GM21528 (cell line): ENCODE results near the gene SMNDC1.

Experiments used
- ATAC-seq: cut with Tn5 transposase; IDR thresholded peaks from one replicate; pipeline ENCODE4 v1.9.1; 2021; ENCODE audit warnings: mild to moderate bottlenecking, moderate library complexity; ENCODE audit not compliant: unreplicated experiment, low FRiP score

The SMNDC1 gene

DNA sequence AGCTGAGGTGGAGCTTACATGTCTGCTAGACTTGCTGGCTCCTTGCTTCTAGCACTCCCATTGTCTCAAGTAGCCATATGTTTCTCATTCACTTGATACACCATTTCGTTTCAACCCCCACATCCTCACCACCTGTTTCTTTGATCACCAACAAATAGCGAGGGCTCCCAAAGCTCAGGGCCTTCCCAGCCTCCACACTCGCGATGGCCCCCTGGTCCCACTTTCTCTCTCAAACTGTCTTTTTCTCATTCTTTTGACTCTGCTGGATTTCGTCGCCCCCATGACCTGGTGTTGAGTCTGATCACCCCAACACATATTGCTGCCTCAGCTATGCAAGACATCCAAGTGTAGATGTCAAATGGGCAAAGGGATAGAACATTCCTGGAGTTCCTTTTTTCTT is 26.0 kb upstream of the SMNDC1 start:
- no peak for ATAC-seq

DNA sequence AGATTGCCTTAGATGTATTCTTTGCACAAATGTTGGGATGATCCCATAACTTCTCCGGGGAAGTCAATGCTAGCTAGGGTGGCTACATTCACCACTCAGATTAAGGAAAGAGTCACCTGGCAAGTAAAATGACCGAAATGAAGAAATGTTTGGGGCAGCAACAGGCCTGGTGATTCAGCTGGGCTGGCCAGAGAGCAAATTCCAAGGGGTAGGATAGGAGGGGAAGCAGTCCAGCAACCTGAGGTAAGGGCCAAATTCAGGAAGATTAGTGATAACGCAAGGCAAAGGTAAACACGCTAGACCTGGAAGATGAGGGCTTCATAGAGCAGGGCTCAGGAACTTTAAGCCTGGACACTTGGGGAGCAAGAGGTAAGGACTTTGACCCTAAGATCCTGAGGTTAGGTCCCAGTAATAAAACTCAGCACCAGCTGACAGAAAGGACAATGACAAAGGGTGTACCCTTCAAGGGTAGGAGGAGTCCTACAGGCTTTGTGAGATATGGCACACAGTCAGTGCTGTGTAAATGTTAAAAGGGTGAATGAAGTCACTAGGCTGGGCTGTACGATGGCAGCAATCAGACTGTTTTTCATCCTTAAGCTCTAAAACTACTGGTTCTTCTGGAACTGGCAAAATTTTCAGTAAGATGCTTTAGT is 22.7 kb upstream of the SMNDC1 start:
- ATAC-seq, result no peak

DNA sequence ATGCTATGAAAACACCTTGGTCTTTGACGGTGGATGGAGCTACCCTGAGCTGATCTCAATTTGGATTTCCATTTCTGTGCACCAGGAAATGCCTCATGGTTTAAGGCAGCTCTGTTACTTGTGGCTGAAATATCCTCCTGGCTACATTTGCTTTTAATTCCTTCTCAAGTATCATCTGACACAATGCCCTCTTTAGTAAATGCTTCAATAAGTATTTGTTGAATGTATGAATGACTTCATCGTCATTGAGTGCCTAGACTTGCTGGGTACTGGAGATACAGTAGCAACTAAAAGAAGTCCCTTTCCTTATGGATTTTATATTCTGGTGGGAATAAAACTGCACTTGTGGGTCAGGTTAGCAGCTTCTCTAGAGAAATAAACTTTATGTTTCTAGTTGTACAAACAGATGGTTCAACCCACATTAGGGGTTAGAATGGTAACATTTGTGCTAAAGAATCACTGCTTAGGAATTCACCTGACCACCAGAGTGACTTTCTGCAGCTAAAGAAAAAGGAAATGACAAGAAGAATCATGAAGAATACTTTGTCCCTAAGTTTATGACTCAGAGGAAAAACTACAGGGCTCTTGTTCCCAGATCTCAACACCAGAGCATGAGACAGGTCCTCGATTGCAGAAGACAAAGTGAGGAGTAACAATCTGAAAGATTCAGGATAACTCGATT is 21.8 kb upstream of the SMNDC1 start:
- no peak for ATAC-seq

DNA sequence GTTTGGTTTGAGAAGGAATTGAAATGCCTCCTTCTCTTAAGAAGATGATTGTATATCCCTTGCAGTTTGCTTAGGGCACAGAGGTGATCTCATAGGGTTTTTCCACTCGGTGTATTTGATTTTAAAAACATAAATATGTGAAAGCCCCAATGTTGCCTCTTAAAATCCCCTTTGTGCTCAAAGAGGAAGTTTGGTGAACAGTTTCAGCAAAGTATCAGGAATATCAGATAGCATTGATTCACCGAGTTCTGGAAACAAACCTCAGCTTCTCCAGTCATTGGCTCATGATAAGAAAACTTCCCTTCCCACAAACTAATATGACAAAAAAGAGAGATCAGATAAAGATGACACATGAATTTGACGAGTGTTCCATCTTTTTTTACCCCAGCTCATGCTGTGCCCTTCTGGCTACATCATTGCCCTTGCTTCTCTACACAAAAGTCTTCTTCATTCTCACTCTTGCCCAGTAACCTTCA is 20.1 kb upstream of the SMNDC1 start:
- ATAC-seq, result peak; percentile 52

DNA sequence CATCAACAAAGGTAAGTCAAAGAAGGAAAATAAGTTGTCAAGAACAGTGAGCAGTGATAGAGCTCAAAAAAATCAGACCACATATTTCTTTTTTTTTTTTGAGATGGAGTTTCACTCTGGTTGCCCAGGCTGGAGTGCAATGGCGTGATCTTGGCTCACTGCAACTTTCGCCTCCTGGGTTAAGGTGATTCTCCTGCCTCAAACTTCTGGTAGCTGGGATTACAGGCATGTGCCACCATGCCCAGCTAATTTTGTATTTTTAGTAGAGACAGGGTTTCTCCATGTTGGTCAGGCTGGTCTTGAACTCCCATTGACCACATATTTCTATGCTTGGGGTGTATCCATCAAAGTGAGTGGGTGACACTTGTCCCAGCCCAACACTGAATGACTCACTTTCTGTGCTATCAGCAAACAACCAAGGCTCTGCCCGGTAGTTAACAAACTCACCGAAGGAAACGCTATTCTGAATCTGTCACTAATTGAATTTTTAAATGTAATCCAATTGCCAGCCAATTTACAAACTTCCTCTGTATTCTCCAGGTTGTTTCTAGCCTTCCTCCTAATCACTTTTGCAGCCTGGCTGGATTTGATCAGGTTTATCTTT is 19.6 kb upstream of the SMNDC1 start:
- no peak for ATAC-seq

DNA sequence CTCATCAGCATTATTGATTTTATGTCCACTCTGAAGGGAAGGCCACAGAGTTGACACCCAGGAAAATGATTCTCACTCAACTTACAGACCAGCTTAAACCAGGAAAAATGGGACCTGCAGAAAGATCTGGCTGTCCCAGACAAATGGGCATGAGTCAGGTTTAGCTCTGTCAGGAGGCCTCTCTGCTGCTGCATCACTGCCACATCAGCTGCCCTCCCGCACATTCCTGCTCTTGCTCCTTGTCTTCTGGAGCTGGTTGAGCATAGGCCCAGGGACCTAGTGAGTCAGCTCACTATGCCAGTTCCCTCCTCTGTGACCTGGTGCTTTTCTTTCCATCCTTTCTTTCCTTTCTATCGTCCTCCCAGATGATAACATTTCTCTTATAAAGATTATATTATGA is 18.8 kb upstream of the SMNDC1 start:
- ATAC-seq, result no peak

DNA sequence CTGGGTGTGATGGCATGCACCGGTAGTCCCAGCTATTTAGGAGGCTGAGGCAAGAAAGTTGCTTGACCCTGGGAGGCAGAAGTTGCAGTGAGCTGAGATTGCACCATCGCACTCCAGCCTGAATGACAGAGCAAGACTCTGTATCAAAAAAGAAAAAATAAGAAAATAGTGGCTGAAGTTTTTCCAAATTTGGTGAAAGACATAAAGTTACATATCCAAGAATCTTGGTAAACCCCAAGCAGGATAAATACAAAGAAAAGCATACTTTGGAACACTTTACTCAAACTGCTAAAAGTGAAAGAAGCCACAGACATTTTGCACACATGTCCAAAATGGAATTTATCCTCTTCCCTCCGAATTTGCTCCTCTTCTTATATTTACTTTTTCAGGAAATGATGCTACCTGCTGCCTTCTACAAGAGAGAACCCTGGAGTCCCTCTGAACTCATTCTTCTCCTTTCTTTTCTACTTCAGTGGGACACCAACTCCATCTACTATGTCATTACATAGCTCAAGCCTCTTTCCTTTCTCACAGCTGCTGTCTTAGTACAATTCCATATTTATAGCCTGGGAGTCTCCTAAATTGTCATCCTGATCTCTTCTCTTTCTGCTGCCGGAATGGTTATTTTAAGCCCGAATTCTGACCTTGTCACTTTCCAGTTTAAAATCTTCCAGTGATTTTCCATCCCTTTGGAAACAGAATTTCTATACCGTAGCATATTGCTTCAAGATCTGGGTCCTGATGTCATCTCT is 17.3 kb upstream of the SMNDC1 start:
- ATAC-seq, result no peak

DNA sequence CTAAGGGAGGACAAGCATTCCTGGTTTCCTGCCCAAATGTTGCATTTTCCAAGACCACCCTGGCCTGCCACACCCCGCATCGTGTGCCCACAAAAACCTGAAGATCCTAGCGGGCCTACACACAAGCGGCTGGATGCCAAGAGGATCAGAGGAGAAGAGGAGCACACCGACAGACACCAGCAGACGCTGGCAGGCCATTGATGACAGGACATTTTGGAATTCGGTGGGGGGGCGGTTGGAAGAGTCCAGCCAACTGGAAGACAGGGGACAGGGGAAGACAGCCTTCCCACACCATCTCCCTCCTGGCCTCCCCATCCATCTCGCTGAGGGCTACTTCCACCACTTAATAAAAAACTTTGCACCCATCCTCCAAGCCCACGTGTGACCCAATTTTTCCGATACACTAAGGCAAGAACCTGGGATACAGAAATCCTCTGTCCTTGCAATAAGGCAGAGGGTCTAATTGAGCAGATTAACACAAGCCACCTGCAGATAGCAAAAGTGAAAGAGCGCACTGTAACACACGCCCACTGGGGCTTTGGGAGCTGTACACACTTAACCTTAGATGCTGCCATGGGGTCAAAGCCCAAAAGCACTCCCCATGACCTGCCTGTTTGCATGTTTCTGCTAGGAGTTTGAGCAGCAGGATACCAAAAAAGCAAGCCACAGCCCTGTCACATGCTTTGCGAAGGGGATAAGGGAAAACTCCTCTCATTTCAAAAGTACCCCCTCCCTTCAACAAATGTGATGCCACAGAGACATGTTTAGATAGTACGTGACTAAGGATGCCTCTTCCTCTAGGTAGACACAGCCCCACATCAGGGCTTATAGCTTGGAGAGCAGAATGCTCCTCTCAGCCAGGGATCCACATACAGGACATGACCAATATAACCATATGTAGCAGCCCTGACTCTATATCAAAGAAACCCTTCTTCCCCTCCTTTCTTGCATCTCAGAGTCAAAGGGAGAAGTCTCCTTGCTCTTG is 13.4 kb upstream of the SMNDC1 start:
- no peak for ATAC-seq

DNA sequence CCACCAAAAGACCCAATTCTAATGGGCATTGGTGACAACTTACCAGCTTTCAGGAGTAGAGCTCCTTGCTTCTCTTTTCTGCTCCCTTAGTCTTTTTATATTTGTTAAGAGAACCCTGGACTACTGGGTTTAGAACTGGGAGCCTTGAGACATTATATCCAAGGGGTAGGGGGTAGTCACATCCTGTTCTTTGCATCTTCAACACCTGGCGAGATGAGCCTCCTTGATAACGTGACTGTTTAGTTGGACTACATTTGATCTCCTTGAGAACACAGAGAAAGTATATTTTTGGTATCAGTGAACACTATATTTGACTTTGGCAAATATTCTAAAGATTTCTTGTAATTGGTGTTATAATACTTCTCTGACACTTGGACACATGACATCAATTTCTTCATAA is 9.0 kb upstream of the SMNDC1 start:
- ATAC-seq, result no peak

DNA sequence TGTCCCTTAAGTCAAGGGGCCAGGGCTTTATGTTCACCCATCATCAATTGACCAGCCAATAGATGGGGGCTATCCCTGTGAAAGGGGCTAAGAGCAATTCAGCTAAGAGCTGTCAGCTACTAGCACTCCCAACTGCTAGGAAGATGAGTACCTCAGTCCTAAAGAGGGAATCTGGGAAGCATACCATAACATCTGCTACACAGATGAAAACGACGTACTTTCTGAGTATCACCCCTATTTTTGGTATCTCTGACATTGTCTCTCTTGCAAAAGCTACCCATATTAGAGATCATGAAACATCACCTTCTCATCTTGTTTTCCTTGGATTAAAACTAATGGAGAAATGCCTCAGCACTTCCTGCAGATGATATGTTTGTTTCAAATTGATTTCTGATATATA is 7.5 kb upstream of the SMNDC1 start:
- ATAC-seq, result no peak

DNA sequence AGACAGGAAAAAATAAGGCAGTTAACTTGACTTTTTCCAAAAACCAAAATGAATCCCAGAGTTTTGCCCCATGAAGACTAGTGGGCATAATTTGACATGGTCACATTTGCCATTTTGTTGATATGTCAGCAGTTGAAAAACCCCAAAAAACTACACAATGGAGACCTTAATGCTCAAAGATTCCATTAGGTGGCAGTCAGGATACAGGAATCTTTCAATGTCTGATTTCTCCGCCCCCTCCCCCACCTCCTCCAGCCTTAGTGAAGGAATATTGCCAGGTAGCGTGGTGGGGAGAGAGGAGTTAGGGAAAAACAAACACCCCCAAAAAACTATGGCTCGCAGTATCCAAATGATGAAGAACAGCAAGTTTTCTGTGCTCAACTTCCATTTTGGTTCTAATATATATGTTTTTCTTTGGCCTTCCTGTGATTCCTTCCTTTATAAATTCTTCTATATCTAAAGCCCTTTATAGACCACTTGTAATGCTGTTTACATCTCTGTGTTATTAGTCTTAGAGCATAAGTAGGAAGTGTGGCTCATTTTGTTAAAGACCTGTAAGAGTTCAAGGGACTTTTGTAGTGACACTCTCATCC is 6.7 kb upstream of the SMNDC1 start:
- ATAC-seq, result no peak

DNA sequence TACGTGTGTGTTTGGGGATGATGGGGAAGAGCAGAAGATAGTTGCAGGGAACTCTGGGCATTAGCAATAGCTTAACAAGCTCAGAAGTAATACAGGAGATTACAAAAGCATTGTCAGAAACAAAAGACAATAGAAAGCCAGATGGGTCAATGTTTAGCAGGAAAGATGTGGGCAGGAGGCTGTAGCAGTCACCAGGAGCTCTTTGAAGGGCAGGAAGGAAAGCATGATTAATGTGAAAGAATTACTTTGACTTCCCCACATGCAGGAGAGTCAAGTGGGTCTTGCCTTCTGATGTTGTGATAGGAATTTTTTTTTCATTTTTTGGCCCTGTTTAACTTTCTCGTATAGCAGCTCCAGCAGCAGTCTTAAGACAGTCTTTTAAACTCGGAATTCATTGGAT is 6.0 kb upstream of the SMNDC1 start:
- no peak for ATAC-seq

DNA sequence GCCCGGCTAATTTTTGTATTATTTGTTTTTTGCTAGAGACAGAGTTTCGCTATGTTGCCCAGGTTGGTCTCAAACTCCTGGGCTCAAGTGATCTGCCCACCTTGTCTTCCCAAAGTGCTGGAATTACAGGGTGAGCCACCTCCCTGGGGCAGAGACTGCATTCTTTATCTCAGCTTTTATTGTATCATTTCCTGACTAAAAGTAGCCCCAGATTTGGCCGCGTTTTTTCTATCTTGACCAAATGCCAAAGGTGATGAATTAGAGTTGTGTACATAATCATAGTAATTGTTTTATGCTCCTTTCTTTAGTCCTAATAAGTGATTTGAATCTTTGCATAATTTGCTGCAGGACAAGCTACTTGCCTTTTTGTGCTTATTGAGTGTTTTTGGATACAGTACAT is 3.1 kb upstream of the SMNDC1 start:
- no peak for ATAC-seq

DNA sequence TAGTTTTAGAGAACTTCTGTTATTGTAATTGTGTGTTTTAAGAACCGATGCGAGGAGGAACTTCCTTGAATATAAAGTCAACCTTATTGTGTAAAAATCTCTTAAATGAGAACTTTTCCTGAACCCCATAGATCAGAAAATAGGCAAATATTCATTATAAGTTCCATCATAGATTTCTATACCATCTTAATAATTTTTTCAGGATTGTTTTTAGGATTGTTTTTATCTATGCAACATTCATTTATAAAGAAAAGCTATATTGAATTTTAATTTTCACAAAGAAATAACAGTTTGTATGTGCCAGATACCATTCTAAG is 1.7 kb upstream of the SMNDC1 start:
- ATAC-seq, result no peak

DNA sequence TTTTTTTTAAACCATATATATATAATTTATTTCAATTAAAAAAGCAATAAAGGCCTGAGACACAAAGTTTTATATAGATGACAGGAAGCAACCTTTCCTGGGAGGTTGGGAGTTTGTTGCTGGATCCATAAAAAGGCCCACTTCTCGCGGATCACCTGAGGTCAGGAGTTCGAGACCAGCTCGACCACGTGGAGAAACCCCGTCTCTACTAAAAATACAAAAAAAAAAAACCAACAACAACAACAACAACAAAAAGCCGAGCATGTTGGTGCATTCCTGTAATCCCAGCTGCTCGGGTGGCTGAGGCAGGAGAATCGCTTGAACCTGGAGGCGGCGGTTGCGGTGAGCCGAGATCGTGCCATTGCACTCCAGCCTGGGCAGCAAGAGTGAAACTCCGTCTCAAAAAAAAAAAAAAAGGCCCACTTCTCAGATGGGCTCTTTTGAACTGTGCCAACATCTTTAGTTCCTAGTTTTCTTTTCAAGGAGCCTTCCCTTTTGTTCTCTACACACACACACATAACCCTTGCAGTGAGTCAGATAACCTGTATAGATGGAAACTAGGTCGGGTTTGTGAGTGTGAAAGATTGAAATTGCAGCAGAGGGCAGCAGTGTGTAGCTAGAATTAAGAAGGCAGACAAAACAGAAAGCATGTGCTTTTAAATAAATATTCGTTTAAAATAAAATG is 1.2 kb upstream of the SMNDC1 start:
- peak; percentile 48 for ATAC-seq

DNA sequence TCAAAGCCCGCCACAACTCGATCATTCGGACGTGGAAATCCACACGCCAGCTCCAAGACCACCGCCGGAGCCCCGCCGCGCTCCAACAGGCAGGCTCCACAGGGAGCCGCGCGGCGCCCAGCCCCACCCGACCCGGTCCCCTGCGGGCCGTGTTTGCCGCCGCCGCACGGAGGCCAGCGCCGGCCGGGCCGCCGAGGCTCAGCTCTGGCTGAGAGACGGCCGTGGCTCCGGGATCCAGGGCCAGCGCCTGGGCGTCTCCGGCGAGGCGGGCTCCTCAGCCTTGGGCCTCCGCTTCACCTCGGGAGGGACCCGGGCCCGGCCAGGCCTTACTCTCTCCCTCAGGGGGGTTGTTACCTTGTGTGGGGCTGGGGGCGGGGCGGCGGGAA is 333 bp downstream of the SMNDC1 start:
- peak; percentile 42 for ATAC-seq

DNA sequence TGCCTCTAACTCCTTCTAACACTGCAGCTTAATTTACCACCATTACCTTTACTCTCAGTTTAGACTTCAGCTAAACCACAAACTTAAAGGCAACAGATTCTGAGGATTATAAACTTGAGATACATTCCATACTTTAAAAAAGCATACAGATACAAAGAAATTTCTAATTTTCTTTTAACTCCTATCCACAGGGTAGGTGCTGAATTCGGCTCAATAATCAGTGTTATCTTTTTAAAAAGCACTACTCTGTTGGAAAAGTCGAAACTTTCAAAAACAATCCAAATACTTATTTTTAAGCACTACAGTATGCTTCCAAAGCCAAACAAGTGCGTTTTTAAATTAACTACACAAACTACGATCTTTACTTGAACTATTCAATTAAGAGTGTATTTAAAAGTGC is 1.0 kb downstream of the SMNDC1 start:
- no peak for ATAC-seq

DNA sequence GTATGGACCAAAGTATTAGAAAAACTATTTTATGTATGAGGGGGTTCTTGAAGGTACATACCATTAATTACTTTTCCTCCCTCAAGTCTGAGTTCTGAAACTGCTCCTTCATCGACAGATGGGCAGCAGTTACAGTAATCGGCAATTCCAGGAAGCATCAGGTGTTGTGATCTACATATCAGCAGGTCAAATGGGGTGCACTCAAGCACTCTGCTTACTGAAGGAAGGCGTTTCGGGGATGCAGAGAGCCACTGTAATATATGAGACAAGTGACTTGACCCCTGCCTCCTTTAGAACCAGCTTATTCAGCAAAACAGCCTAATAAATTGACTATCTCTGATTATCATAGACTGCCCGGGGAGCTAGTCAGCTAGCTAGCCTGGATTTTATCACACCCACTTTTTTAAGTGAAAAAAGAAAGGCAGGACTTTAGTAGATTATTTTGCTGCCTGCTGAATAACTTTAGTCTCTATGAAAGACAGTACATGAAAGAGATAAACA is 4.2 kb downstream of the SMNDC1 start:
- ATAC-seq, result no peak

DNA sequence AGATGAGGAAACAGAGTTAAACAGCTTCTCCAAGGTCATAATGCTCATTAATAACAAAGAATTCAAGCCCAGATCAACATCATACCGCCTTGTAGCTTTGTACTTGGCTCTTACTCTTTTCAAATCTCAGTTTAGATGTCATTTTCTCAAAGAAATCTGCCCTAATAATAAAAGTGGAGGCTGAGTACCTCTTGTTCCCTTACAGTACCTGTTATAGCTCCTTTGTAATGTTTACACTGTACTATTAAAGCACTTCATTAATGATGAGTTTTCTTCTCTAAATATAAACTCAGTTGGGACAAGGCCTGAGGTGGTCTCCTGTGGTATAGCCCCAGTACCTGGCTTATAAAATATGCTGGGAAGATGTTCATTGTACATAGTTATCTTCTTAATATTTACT is 7.8 kb downstream of the SMNDC1 start:
- ATAC-seq, result no peak
